Transverse colon (tissue), 4 donors: Measurements from ENCODE around the gene KIF1B. TPM values are rescaled to one million over a fixed set of nuclear protein-coding genes. Genes with fewer than 3 reads are reported as not detected.
A peak's percentile ranks its signal among the peaks of the same experiment; 100 is the strongest.

Experiments
- DNase-seq: peaks from one replicate; pipeline ENCODE4 v3.0.0-alpha.2; 2019
- H3K27ac ChIP-seq, 4 donors: fragments of 200-600 bp; sonication (generic); 2 replicates each; pipeline ENCODE4 v1.5.1; 2016 to 2018; ENCODE audit warnings: inconsistent platforms in 4 of 4
- H3K27me3 ChIP-seq: fragments of 200-600 bp; sonication (generic); 2 replicates; pipeline ENCODE4 v1.5.1; 2017; ENCODE audit warnings: inconsistent platforms
- H3K36me3 ChIP-seq, 4 donors: fragments of 200-600 bp; sonication (generic); 2 replicates each; pipeline ENCODE4 v1.5.1; 2017 to 2019; ENCODE audit warnings: inconsistent platforms in 4 of 4
- H3K4me1 ChIP-seq, 4 donors: fragments of 200-600 bp; sonication (generic); 2 replicates each; pipeline ENCODE4 v1.5.1; 2017 to 2020; ENCODE audit warnings: inconsistent platforms in 4 of 4
- H3K4me3 ChIP-seq, 4 donors: fragments of 200-600 bp; sonication (generic); 1 replicate in 1 of 4; 2 replicates in 3 of 4; pipeline versions ENCODE4 v1.5.1 to v1.6.1; 2017 to 2019; ENCODE audit warnings: inconsistent platforms in 4 of 4
- H3K9me3 ChIP-seq, 2 donors: fragments of 200-600 bp; sonication (generic); 2 replicates each; pipeline ENCODE4 v1.5.1; 2017 to 2019; ENCODE audit warnings: inconsistent platforms in 2 of 2
- CTCF ChIP-seq, 5 experiments: fragments of 200-600 bp in 3 of 5; fragments of 450-650 bp in 2 of 5; sonication (generic) in 3 of 5; IDR thresholded peaks; 1 replicate in 2 of 5; 2 replicates in 3 of 5; pipeline ENCODE4 v1.5.1; 2016 to 2017; ENCODE audit warnings: antibody characterized with exemption in 5 of 5, inconsistent platforms in 3 of 5, mild to moderate bottlenecking in 2 of 5, moderate library complexity in 1 of 5
- EP300 ChIP-seq: sonication (generic); formaldehyde crosslinking; IDR thresholded peaks from one replicate; pipeline ENCODE4 v1.6.1; 2017; ENCODE audit warnings: antibody characterized with exemption, low read depth
- POLR2A ChIP-seq: fragments of 450-650 bp; IDR thresholded peaks from one replicate; pipeline ENCODE4 v1.6.1; 2016; ENCODE audit warnings: antibody characterized with exemption, mild to moderate bottlenecking, moderate library complexity
- POLR2AphosphoS5 ChIP-seq, 3 donors: sonication (generic); formaldehyde crosslinking; IDR thresholded peaks; one replicate each; pipeline ENCODE4 v1.6.1; 2016; ENCODE audit warnings: antibody characterized with exemption in 3 of 3
- WGBS, 2 donors: methylation state at CpG; one replicate each; pipeline ENCODE4 v1.1.5; 2018; ENCODE audit warnings: low coverage in 1 of 2; 5-methylcytosine and 5-hydroxymethylcytosine counted together
- in situ Hi-C, 4 donors: fragments of 200-750 bp; cut with MboI; loops; one replicate each; pipeline versions ENCODE4 v1.15.0 to v1.15.1; 2017; ENCODE audit warnings: low sequenced_read_pairs in 3 of 4, low pct_ligation_motif_present in 1 of 4, low pct_unique_long_range_greater_than_20kb in 1 of 4
- intact Hi-C: fragments of 100-400 bp; cut with DNase I; formaldehyde crosslinking; loops from one replicate; pipeline ENCODE4 v1.15.1; 2023; ENCODE audit warnings: low total_unique reads
- total RNA-seq, 4 donors: library from RNA; depleted of rRNA; stranded (reverse); fragments of >200 nt; gene quantifications; one replicate each; pipeline ENCODE4 v1.1.0, GENCODE V29; 2016

Gene KIF1B
- total RNA-seq, 4 donors from 2014 or later, result 50.9 to 87.9 (median 71.4) TPM

GRCh38 chr1:10229903-10230302 lies 19.5 kb downstream of the KIF1B start:
- in situ Hi-C loops, result no loop called here
- DNase-seq, result no peak
- no peaks in the 10 kb centered on the region for H3K36me3 ChIP-seq

GRCh38 chr1:10232163-10232562 lies 21.8 kb downstream of the KIF1B start:
- Histone ChIP-seq H3K36me3 (peaks cover 0 to 4% (median 2%) of the 10 kb centered on the region in 4 donors), H3K27ac (peak overlapping the region in 1 of 4 donors; percentile 29), H3K9me3 (no peaks in the 10 kb centered on the region), H3K4me3 (no peak overlapping the region), H3K4me1 (peaks cover 0 to 23% (median 5%) of the 10 kb centered on the region in 4 donors), H3K27me3 (no peaks in the 10 kb centered on the region)
- in situ Hi-C loops, result no loop called here
- DNase-seq, result no peak
- WGBS, 2 donors, result 45 to 71% methylated on average over 4 to 5 of the region's 5 CpGs
- intact Hi-C loops, result loop anchor here (5.0 kb wide), 1 partner anchor 1610 kb away; no protein-coding TSS in a partner anchor
- TF ChIP-seq POLR2AphosphoS5 (IDR thresholded peaks at IDR 0.05) (no peak), EP300 (no peak), POLR2A (no peak), CTCF (IDR thresholded peaks at IDR 0.05) (no peak)

More at GRCh38 chr1:10229903-10230302, 19.5 kb downstream of the KIF1B start:
- WGBS, 2 donors, result 89 to 94% methylated on average over 3 to 5 of the region's 5 CpGs
- Histone ChIP-seq H3K27me3 (no peaks in the 10 kb centered on the region), H3K4me3 (no peak overlapping the region), H3K27ac (no peak overlapping the region), H3K4me1 (peaks cover 0 to 29% (median 11%) of the 10 kb centered on the region in 4 donors), H3K9me3 (no peaks in the 10 kb centered on the region)
- intact Hi-C loops, result loop anchor here (5.0 kb wide), 1 partner anchor 1612 kb away; no protein-coding TSS in a partner anchor
- no peak for TF ChIP-seq EP300

- H3K9me3 ChIP-seq, result no peaks in the 10 kb centered on the region
Observed at GRCh38 chr1:10236405-10237156, 26.2 kb downstream of the KIF1B start.

DNA sequence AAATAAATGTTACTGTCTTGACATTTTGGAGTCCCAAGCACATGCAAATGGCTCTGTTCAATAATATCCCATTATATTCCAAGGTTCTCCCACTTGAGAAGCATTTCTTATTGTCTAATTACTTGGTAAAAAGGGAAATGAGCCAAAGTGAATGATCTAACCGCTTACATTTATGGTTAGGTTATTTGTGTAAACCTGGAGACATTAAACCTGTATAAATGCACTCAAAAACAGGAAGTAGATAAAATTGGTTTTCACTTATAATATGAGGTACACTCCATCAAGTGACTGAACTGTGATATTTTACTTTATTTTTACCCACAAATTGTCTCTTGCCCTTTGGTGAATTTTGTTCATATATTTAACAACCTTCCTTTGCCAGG lies 26.8 kb downstream of the KIF1B start:
- H3K27me3 ChIP-seq, result no peaks in the 10 kb centered on the region
- WGBS, 2 donors, result 38 to 39% methylated on average over 1 of the region's 1 CpG
- DNase-seq, result no peak
- no peaks in the 10 kb centered on the region for H3K9me3 ChIP-seq
- TF ChIP-seq CTCF (IDR thresholded peaks at IDR 0.05), result no peak
- TF ChIP-seq EP300, result no peak
- TF ChIP-seq POLR2A, result no peak
- TF ChIP-seq POLR2AphosphoS5 (IDR thresholded peaks at IDR 0.05), result no peak
- H3K4me3 ChIP-seq, result no peak overlapping the region
- peaks cover 0 to 28% (median 8%) of the 10 kb centered on the region in 4 donors for H3K4me1 ChIP-seq
- in situ Hi-C loops (no loop called here), intact Hi-C loops (no loop called here)
- H3K36me3 ChIP-seq, result peaks cover 0 to 4% (median 2%) of the 10 kb centered on the region in 4 donors
- H3K27ac ChIP-seq, result no peak overlapping the region

More at GRCh38 chr1:10236405-10237156, 26.2 kb downstream of the KIF1B start:
- no peak for DNase-seq
- no peak overlapping the region for H3K27ac ChIP-seq
- in situ Hi-C loops (no loop called here), intact Hi-C loops (no loop called here)
- WGBS, 2 donors, result 79 to 80% methylated on average over 1 to 2 of the region's 2 CpGs
- H3K36me3 ChIP-seq, result peaks cover 0 to 4% (median 2%) of the 10 kb centered on the region in 4 donors
- TF ChIP-seq POLR2AphosphoS5 (IDR thresholded peaks at IDR 0.05) (no peak), EP300 (no peak), CTCF (IDR thresholded peaks at IDR 0.05) (no peak), POLR2A (no peak)
- H3K4me1 ChIP-seq, result peaks cover 0 to 22% (median 7%) of the 10 kb centered on the region in 4 donors
- no peaks in the 10 kb centered on the region for H3K27me3 ChIP-seq
- H3K4me3 ChIP-seq, result no peak overlapping the region
